ENCODE data around the gene DDAH1. TPM values are rescaled to one million over a fixed set of nuclear protein-coding genes. Genes with fewer than 3 reads are reported as not detected.

Gene DDAH1
- total and polyA plus RNA-seq, 2 donors (not counting 3 experiments of a cell fraction or from before 2014, with no cell fraction given) = 44.0 to 75.2 TPM

- DNase-seq (ENCODE audit: low read depth, low spot score) = no peak
- Histone ChIP-seq H3K9me1 (replicated peaks; ENCODE audit: control insufficient read depth, extremely low read depth, insufficient read depth, low read length) (no peaks in the 10 kb centered on the region), H3K4me3 (replicated peaks in 1 of 3; ENCODE audit: insufficient read depth in 1 of 3, low read depth in 1 of 3, low read length in 3 of 3) (no peak overlapping the region), H3K4me1 (ENCODE audit: control insufficient read depth, extremely low read depth, insufficient read depth, low read length) (peaks cover 36% of the 10 kb centered on the region), H2AFZ (ENCODE audit: low read depth, low read length) (no peak overlapping the region), H3K4me2 (ENCODE audit: insufficient read depth, low read length) (no peak overlapping the region), H3K79me2 (ENCODE audit: control insufficient read depth, insufficient read depth, low read length) (peaks cover 95% of the 10 kb centered on the region), H3K9me3 (replicated peaks; ENCODE audit: control insufficient read depth, insufficient read depth, low read length) (no peaks in the 10 kb centered on the region), H3K27me3 (ENCODE audit: control insufficient read depth in 2 of 2, insufficient read depth in 2 of 2, low read length in 2 of 2) (no peaks in the 10 kb centered on the region), H4K20me1 (replicated peaks; ENCODE audit: control insufficient read depth, extremely low read depth, insufficient read depth, low read length) (no peaks in the 10 kb centered on the region), H3K27ac (ENCODE audit: insufficient read depth, low read depth, low read length) (no peak overlapping the region), H3K36me3 (ENCODE audit: control insufficient read depth in 2 of 2, extremely low read depth in 1 of 2, insufficient read depth in 2 of 2, low read length in 2 of 2) (no peaks in the 10 kb centered on the region), H3K9ac (replicated peaks; ENCODE audit: extremely low read depth, insufficient read depth, low read length) (no peak overlapping the region)
- FAIRE-seq = no peak
- CTCF ChIA-PET = interaction anchor here (0.7 to 7.2 kb wide), 4 partner anchors 8 to 152 kb away, joined by 3 to 48 read pairs (median 28); no protein-coding TSS in a partner anchor
- TF ChIP-seq FOS (IDR thresholded peaks at IDR 0.05; ENCODE audit: borderline replicate concordance, insufficient read depth, low read length) (no peak), POLR2A (IDR thresholded peaks at IDR 0.05; ENCODE audit: low read depth, low read length) (no peak), JUN (IDR thresholded peaks at IDR 0.05; ENCODE audit: borderline replicate concordance, insufficient read depth, insufficient read length, low read depth) (no peak), GATA2 (IDR thresholded peaks at IDR 0.05; ENCODE audit: insufficient read depth, insufficient read length, low read depth, low read length) (no peak), CTCF (IDR thresholded peaks at IDR 0.05; ENCODE audit: extremely low read depth in 1 of 2, insufficient read depth in 1 of 2, low read depth in 1 of 2, low read length in 2 of 2) (no peak), EZH2 (IDR thresholded peaks at IDR 0.05; ENCODE audit: borderline replicate concordance, low read depth, low read length, severe bottlenecking) (no peak), POLR2AphosphoS5 (IDR thresholded peaks at IDR 0.05; ENCODE audit: insufficient read depth, low read depth, low read length) (no peak)
- dilution Hi-C loops (cut with MboI; ENCODE audit: extremely low pct_ligation_motif_present, low sequenced_read_pairs) (no loop called here), intact Hi-C loops (cut with micrococcal nuclease) (loop anchor here (5.0 kb wide), 1 partner anchor 232 kb away; no protein-coding TSS in a partner anchor)
- POLR2A ChIA-PET = interaction anchor here (1.2 kb wide), 1 partner anchor 52 kb away, joined by 4 read pairs; no protein-coding TSS in a partner anchor
- BruUV-seq (replicated peaks) = no TSS peak
Observed at GRCh38 chr1:85460555-85461088, 4.3 kb downstream of the DDAH1 start.
